Breast epithelium (tissue), 4 donors: Measurements from ENCODE around the gene DHX32. TPM values are rescaled to one million over a fixed set of nuclear protein-coding genes. Genes with fewer than 3 reads are reported as not detected.

Source experiments
- DNase-seq, 2 donors: peaks; one replicate each; pipeline ENCODE4 v3.0.0-alpha.2; 2019; ENCODE audit warnings: low spot score in 2 of 2
- H3K27ac ChIP-seq, 2 donors: fragments of 200-600 bp; sonication (generic) in 1 of 2; one replicate each; pipeline ENCODE4 v1.5.1; 2016 to 2019; ENCODE audit warnings: mild to moderate bottlenecking in 1 of 2
- H3K27me3 ChIP-seq, 2 donors: fragments of 200-600 bp; sonication (generic) in 1 of 2; one replicate each; pipeline versions ENCODE4 v1.5.1 to v1.6.0; 2017 to 2019; ENCODE audit warnings: control low read depth in 1 of 2, mild to moderate bottlenecking in 1 of 2
- H3K36me3 ChIP-seq: fragments of 200-600 bp; one replicate; pipeline ENCODE4 v1.5.1; 2019
- H3K4me1 ChIP-seq, 2 donors: fragments of 200-600 bp; sonication (generic); one replicate each; pipeline ENCODE4 v1.5.1; 2016 to 2019; ENCODE audit warnings: control low read depth in 1 of 2
- H3K4me3 ChIP-seq, 3 donors: fragments of 200-600 bp; sonication (generic); 1 replicate in 2 of 3; 2 replicates in 1 of 3; pipeline ENCODE4 v1.5.1; 2016 to 2019; ENCODE audit warnings: mild to moderate bottlenecking in 3 of 3, moderate library complexity in 2 of 3
- H3K9me3 ChIP-seq, 2 donors: fragments of 200-600 bp; sonication (generic) in 1 of 2; one replicate each; pipeline ENCODE4 v1.5.1; 2016 to 2019; ENCODE audit warnings: control low read depth in 1 of 2
- CTCF ChIP-seq, 3 donors: fragments of 450-650 bp; IDR thresholded peaks; one replicate each; pipeline ENCODE4 v1.5.1; 2016 to 2017; ENCODE audit warnings: antibody characterized with exemption in 3 of 3, mild to moderate bottlenecking in 3 of 3, moderate library complexity in 3 of 3
- POLR2A ChIP-seq: fragments of 450-650 bp; IDR thresholded peaks from one replicate; pipeline ENCODE4 v1.6.1; 2016; ENCODE audit warnings: antibody characterized with exemption, mild to moderate bottlenecking, moderate library complexity
- POLR2AphosphoS5 ChIP-seq, 3 donors: sonication (generic); formaldehyde crosslinking; IDR thresholded peaks; one replicate each; pipeline ENCODE4 v1.6.1; 2017; ENCODE audit warnings: antibody characterized with exemption in 3 of 3
- intact Hi-C: fragments of 100-400 bp; cut with DNase I; formaldehyde crosslinking; loops from one replicate; pipeline ENCODE4 v1.15.1; 2023; ENCODE audit warnings: low total_unique reads
- total RNA-seq, 3 donors: library from RNA; depleted of rRNA; stranded (reverse); fragments of >200 nt; gene quantifications; one replicate each; pipeline ENCODE4 v1.1.0, GENCODE V29; 2016

DHX32 gene
- total RNA-seq, 3 donors from 2014 or later, result 18.1 to 54.6 (median 42.0) TPM

DNA sequence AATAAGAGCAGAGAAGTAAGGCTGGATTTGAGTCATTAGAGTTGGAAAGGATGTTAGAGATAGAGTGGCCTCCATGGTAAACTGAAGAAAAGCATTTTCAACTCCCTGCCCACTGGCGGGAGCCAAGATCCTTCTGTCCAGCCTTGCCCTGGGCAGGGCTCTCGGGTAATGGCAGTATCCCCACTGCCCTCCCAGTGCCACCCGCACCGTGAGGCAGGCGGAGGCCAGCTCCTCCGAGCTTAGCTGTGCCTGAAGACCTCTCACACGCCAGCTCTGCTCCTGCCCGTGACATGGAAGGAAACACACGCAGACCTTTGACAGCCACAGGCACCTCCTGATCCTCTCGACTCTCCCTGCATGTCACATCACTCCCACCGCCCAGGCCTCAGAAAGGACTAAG lies 35.5 kb downstream of the DHX32 start:
- Histone ChIP-seq H3K4me1 (no peaks in the 10 kb centered on the region), H3K27me3 (no peaks in the 10 kb centered on the region), H3K9me3 (no peaks in the 10 kb centered on the region), H3K27ac (no peak overlapping the region), H3K4me3 (no peak overlapping the region), H3K36me3 (no peaks in the 10 kb centered on the region)
- intact Hi-C loops, result no loop called here
- no peak for TF ChIP-seq POLR2AphosphoS5 (IDR thresholded peaks at IDR 0.05)
- DNase-seq, result no peak

GRCh38 chr10:125844751-125845221 lies 36.3 kb downstream of the DHX32 start:
- H3K4me1 ChIP-seq, result no peaks in the 10 kb centered on the region
- TF ChIP-seq POLR2A, result no peak
- no peak for TF ChIP-seq CTCF (IDR thresholded peaks at IDR 0.05)
- TF ChIP-seq POLR2AphosphoS5 (IDR thresholded peaks at IDR 0.05), result no peak
- intact Hi-C loops, result no loop called here
- H3K27ac ChIP-seq, result no peak overlapping the region
- no peaks in the 10 kb centered on the region for H3K9me3 ChIP-seq
- no peaks in the 10 kb centered on the region for H3K36me3 ChIP-seq
- no peaks in the 10 kb centered on the region for H3K27me3 ChIP-seq
- no peak overlapping the region for H3K4me3 ChIP-seq
- no peak for DNase-seq

GRCh38 chr10:125843603-125844329 lies 37.3 kb downstream of the DHX32 start:
- H3K36me3 ChIP-seq, result no peaks in the 10 kb centered on the region

DNA sequence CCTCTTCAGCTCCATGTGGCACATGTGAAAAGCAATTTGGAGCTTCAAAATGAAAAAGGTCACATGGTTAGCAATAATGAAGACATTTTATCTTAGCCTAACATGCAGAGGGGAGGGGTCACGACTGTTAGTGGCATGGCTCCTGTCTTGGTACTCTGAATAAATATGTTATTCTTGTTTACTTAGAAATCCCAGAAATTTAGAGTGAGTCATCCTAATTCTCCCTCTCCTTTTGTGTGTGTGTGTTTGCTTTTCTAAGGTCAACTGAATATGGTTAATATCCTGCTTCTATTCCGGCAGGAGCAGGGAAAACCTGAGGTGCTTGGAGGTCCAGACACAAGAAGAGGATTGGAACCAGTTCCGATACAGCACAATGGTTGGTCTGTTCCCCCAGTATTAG lies 40.1 kb downstream of the DHX32 start:
- Histone ChIP-seq H3K4me3 (no peak overlapping the region), H3K9me3 (no peaks in the 10 kb centered on the region), H3K27me3 (no peaks in the 10 kb centered on the region), H3K27ac (peak overlapping the region; percentile 8 to 57), H3K4me1 (no peaks in the 10 kb centered on the region), H3K36me3 (peaks cover 7% of the 10 kb centered on the region)
- no peak for TF ChIP-seq POLR2A
- TF ChIP-seq POLR2AphosphoS5 (IDR thresholded peaks at IDR 0.05), result no peak
- no peak for TF ChIP-seq CTCF (IDR thresholded peaks at IDR 0.05)
- DNase-seq, result no peak
- intact Hi-C loops, result no loop called here

More at GRCh38 chr10:125843603-125844329, 37.3 kb downstream of the DHX32 start:
- no peak for DNase-seq
- H3K4me1 ChIP-seq, result no peaks in the 10 kb centered on the region
- no peak overlapping the region for H3K4me3 ChIP-seq
- TF ChIP-seq POLR2AphosphoS5 (IDR thresholded peaks at IDR 0.05) (no peak), CTCF (IDR thresholded peaks at IDR 0.05) (no peak), POLR2A (no peak)
- no peaks in the 10 kb centered on the region for H3K9me3 ChIP-seq
- intact Hi-C loops, result loop anchor here (2.0 kb wide), 1 partner anchor 27 kb away; no protein-coding TSS in a partner anchor
- H3K27ac ChIP-seq, result no peak overlapping the region
- no peaks in the 10 kb centered on the region for H3K27me3 ChIP-seq

- H3K4me1 ChIP-seq, result no peaks in the 10 kb centered on the region
- H3K9me3 ChIP-seq, result no peaks in the 10 kb centered on the region
- no peak overlapping the region for H3K4me3 ChIP-seq
- H3K27me3 ChIP-seq, result no peaks in the 10 kb centered on the region
- TF ChIP-seq POLR2A (no peak), POLR2AphosphoS5 (IDR thresholded peaks at IDR 0.05) (no peak), CTCF (IDR thresholded peaks at IDR 0.05) (no peak)
- H3K27ac ChIP-seq, result peak overlapping the region; percentile 8 to 57
- intact Hi-C loops, result no loop called here
- DNase-seq, result no peak
- H3K36me3 ChIP-seq, result peaks cover 7% of the 10 kb centered on the region
Observed at GRCh38 chr10:125840406-125840805, 40.7 kb downstream of the DHX32 start.
